ENCODE measurements around the gene SLC33A1. TPM values are rescaled to one million over a fixed set of nuclear protein-coding genes. Genes with fewer than 3 reads are reported as not detected.
"Not testable (repeated sequence)": the region's sequence is repeated elsewhere in the genome, so short reads cannot be mapped to it uniquely, and the experiment has no call there.

Gene SLC33A1
- total RNA-seq, 1 experiment from 2014 or later: 23.3 TPM

DNA sequence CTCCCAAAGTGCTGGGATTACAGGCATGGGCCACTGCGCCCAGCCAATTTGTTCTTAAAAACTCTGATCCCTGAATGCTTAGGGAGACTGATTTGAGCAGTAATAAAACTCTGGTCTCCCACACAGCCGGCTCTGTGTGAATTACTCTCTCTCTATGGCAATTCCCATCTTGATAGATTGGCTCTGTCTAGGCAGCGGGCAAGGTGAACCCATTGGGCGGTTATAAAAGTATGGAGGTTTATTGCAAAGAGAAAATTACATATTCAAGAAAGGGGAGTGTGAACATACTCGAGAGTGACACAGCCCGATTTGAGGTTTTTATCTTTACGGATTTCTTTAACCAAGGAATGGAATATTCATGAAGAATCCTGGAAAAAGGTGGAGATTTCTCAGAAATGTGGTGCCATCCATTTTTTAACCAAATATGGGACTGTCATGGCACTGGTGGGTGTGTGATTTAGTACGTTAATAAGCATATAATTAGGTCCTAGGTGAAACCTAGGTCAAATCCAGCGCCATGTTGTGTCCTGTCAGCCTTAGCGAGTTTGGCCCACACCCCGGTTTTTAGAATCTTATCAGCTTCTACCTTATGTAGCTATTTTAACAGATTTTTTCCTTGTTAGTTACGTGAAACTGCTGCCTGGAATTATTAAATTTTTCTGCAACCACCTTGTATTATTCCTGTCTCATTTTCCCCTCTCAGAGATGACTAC is 9.0 kb upstream of the SLC33A1 start:
- DNase-seq (ENCODE audit: low read depth, low spot score) (no peak), ATAC-seq (no peak)
- ChIA-PET POLR2A (interaction anchor here (0.7 kb wide), 1 partner anchor 12 kb away, joined by 3 read pairs; no protein-coding TSS in a partner anchor), CTCF (interaction anchor here (1.0 kb wide), 1 partner anchor 57 kb away, joined by 4 read pairs; the partner anchor contains the start of gene C3orf33), RAD21 (ENCODE audit: low non-redundant PET in 1 of 2, low total read pairs in 2 of 2, uncharacterized antibody in 2 of 2, unreplicated experiment in 2 of 2) (no interaction called here)
- no peak overlapping the region for H3K27ac ChIP-seq (ENCODE audit: low read depth, low read length)
- peak overlapping the region; percentile 46; the same call in 1 of the 2 replicates for H3K4me2 ChIP-seq (ENCODE audit: low read length)
- H3K79me2 ChIP-seq (ENCODE audit: insufficient read depth, low read length): no peaks in the 10 kb centered on the region
- BruUV-seq (replicated peaks): TSS peak; percentile 59
- H3K9me2 ChIP-seq (ENCODE audit: insufficient read depth): no peaks in the 10 kb centered on the region
- intact Hi-C loops (cut with micrococcal nuclease): no loop called here
- no peaks in the 10 kb centered on the region for H3K36me3 ChIP-seq (ENCODE audit: control insufficient read depth in 1 of 2, insufficient read depth in 2 of 2, low read length in 2 of 2)
- peaks cover 4 to 13% of the 10 kb centered on the region in 2 experiments; a peak in 3 of 4 replicates for H3K4me1 ChIP-seq (ENCODE audit: control insufficient read depth in 1 of 2, insufficient read depth in 2 of 2, low read length in 2 of 2)
- no peaks in the 10 kb centered on the region for H3K27me3 ChIP-seq (ENCODE audit: insufficient read depth, low read length)
- H3K4me3 ChIP-seq (replicated peaks in 1 of 2; ENCODE audit: low read depth in 1 of 2, low read length in 2 of 2): no peak overlapping the region
- H3K9me3 ChIP-seq (ENCODE audit: control insufficient read depth in 1 of 2, insufficient read depth in 1 of 2, low read depth in 1 of 2, low read length in 2 of 2): no peaks in the 10 kb centered on the region
- H2AFZ ChIP-seq (ENCODE audit: low read depth, low read length, poor library complexity, severe bottlenecking): no peak overlapping the region
- TF ChIP-seq CEBPB (IDR thresholded peaks at IDR 0.05; ENCODE audit: low read depth): no peak
- no peak for TF ChIP-seq POLR2AphosphoS5 (IDR thresholded peaks at IDR 0.05; ENCODE audit: low read depth, low read length)
- no peak for TF ChIP-seq ELF1 (IDR thresholded peaks at IDR 0.05; ENCODE audit: borderline replicate concordance, low read depth)
- no peaks in the 10 kb centered on the region for H4K20me1 ChIP-seq (ENCODE audit: insufficient read depth)
- H3K9ac ChIP-seq (ENCODE audit: low read length): no peak overlapping the region

DNA sequence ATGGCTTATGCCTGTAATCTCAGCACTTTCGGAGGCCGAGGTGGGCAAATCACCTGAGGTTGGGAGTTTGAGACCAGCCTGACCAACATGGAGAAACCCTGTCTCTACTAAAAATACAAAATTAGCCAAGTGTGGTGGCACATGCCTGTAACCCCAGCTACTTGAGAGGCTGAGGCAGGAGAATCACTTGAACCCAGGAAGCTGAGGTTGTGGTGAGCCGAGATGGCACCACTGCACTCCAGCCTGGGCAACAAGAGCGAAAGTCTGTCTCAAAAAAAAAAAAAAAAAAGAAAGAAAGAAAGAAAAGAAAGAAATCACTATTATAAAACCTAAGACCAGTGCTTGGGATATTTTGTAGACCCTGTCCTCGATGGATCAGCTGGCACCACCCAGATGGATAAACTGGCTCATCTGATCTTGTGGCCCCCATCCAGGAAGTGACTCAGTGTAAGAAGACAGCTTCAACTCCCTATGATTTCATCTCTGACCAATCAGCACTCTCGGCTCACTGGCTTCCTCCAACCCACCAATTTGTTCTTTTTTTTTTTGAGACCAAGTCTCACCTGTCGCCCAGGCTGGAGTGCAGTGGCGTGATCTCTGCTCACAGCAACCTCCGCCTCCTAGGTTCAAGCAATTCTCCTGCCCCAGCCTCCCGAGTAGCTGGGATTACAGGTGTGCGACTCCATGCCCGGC is 8.2 kb upstream of the SLC33A1 start:
- H3K27me3 ChIP-seq (ENCODE audit: insufficient read depth, low read length); H3K4me3 ChIP-seq (replicated peaks in 1 of 2; ENCODE audit: low read depth in 1 of 2, low read length in 2 of 2); H3K9me3 ChIP-seq (ENCODE audit: control insufficient read depth in 1 of 2, insufficient read depth in 1 of 2, low read depth in 1 of 2, low read length in 2 of 2); H3K27ac ChIP-seq (ENCODE audit: low read depth, low read length); H3K9me2 ChIP-seq (ENCODE audit: insufficient read depth); H3K9ac ChIP-seq (ENCODE audit: low read length); BruUV-seq (replicated peaks); H3K36me3 ChIP-seq (ENCODE audit: control insufficient read depth in 1 of 2, insufficient read depth in 2 of 2, low read length in 2 of 2); H3K79me2 ChIP-seq (ENCODE audit: insufficient read depth, low read length); H4K20me1 ChIP-seq (ENCODE audit: insufficient read depth); intact Hi-C loops (cut with micrococcal nuclease); RAD21 ChIA-PET (ENCODE audit: low non-redundant PET in 1 of 2, low total read pairs in 2 of 2, uncharacterized antibody in 2 of 2, unreplicated experiment in 2 of 2): not testable (repeated sequence)
- peak; percentile 46 for DNase-seq (ENCODE audit: low read depth, low spot score)
- H3K4me2 ChIP-seq (ENCODE audit: low read length): peak overlapping the region; percentile 46; the same call in 1 of the 2 replicates
- ChIA-PET CTCF (interaction anchor here (1.0 to 1.5 kb wide), 2 partner anchors 8 to 57 kb away, joined by 4 read pairs; partner anchors contain the start of genes C3orf33 and GMPS), POLR2A (interaction anchor here (0.7 kb wide), 1 partner anchor 11 kb away, joined by 3 read pairs; no protein-coding TSS in a partner anchor)
- peaks cover 4 to 13% of the 10 kb centered on the region in 2 experiments; a peak in 3 of 4 replicates for H3K4me1 ChIP-seq (ENCODE audit: control insufficient read depth in 1 of 2, insufficient read depth in 2 of 2, low read length in 2 of 2)
- peak overlapping the region; percentile 45 for H2AFZ ChIP-seq (ENCODE audit: low read depth, low read length, poor library complexity, severe bottlenecking)
- peak; percentile 18; the same call in 1 of the 2 replicates for TF ChIP-seq ELF1 (IDR thresholded peaks at IDR 0.05; ENCODE audit: borderline replicate concordance, low read depth)
- peak; percentile 67 for TF ChIP-seq FOSL1 (IDR thresholded peaks at IDR 0.05; ENCODE audit: low read depth)
- TF ChIP-seq SP1 (IDR thresholded peaks at IDR 0.05; ENCODE audit: low read depth): peak; percentile 23; the same call in 1 of the 2 replicates
- TF ChIP-seq JUND (IDR thresholded peaks at IDR 0.05): peak; percentile 49
- peak; percentile 68; the same call in 1 of the 2 replicates for ATAC-seq

Measured in HCT116 (cell line).